Astrocyte of the hippocampus (primary cell): ENCODE results near the gene MB.

ENCODE experiments used
- DNase-seq: peaks from one replicate; pipeline ENCODE4 v3.0.0; 2011; ENCODE audit warnings: low read depth, low spot score

Gene MB

GRCh38 chr22:35616043-35616442, 1.1 kb downstream of the MB start:
- no peak for DNase-seq

GRCh38 chr22:35615156-35615555, 2.0 kb downstream of the MB start:
- no peak for DNase-seq

- no peak for DNase-seq
Measured at GRCh38 chr22:35614404-35614803, 2.7 kb downstream of the MB start.

GRCh38 chr22:35612903-35613302, 4.2 kb downstream of the MB start:
- DNase-seq, result no peak

GRCh38 chr22:35611891-35612576, 5.1 kb downstream of the MB start:
- no peak for DNase-seq

GRCh38 chr22:35611200-35611890, 5.8 kb downstream of the MB start:
- no peak for DNase-seq

- DNase-seq, result no peak
Measured at GRCh38 chr22:35610741-35611140, 6.4 kb downstream of the MB start.

- no peak for DNase-seq
Measured at GRCh38 chr22:35609761-35610160, 7.4 kb downstream of the MB start.

- no peak for DNase-seq
Measured at GRCh38 chr22:35609261-35609660, 7.9 kb downstream of the MB start.

GRCh38 chr22:35608088-35608487, 9.0 kb downstream of the MB start:
- no peak for DNase-seq

- no peak for DNase-seq
Measured at GRCh38 chr22:35606916-35607315, 10.2 kb downstream of the MB start.

GRCh38 chr22:35605851-35606481, 11.2 kb downstream of the MB start:
- no peak for DNase-seq

GRCh38 chr22:35605369-35605680, 11.8 kb downstream of the MB start:
- DNase-seq, result no peak

- DNase-seq, result peak; percentile 51
Measured at GRCh38 chr22:35604621-35605368, 12.3 kb downstream of the MB start.

GRCh38 chr22:35601743-35602615, 15.2 kb downstream of the MB start:
- peak; percentile 61 for DNase-seq

GRCh38 chr22:35601013-35601580, 16.0 kb downstream of the MB start:
- DNase-seq, result no peak

- DNase-seq, result no peak
Measured at GRCh38 chr22:35600476-35600875, 16.7 kb downstream of the MB start.

- DNase-seq, result no peak
Measured at GRCh38 chr22:35599364-35599763, 17.8 kb downstream of the MB start.

GRCh38 chr22:35598396-35598710, 18.8 kb downstream of the MB start:
- DNase-seq, result no peak

GRCh38 chr22:35597692-35598395, 19.3 kb downstream of the MB start:
- no peak for DNase-seq

GRCh38 chr22:35596821-35597220, 20.3 kb downstream of the MB start:
- DNase-seq, result peak; percentile 31
